Measurements from ENCODE around the gene EML6. TPM values are rescaled to one million over a fixed set of nuclear protein-coding genes. Genes with fewer than 3 reads are reported as not detected.
A peak's percentile ranks its signal among the peaks of the same experiment; 100 is the strongest.
"Not testable (repeated sequence)": the region's sequence is repeated elsewhere in the genome, so short reads cannot be mapped to it uniquely, and the experiment has no call there.

Gene EML6
- polyA plus RNA-seq (ENCODE audit: insufficient read length), result 52.3 TPM

DNA sequence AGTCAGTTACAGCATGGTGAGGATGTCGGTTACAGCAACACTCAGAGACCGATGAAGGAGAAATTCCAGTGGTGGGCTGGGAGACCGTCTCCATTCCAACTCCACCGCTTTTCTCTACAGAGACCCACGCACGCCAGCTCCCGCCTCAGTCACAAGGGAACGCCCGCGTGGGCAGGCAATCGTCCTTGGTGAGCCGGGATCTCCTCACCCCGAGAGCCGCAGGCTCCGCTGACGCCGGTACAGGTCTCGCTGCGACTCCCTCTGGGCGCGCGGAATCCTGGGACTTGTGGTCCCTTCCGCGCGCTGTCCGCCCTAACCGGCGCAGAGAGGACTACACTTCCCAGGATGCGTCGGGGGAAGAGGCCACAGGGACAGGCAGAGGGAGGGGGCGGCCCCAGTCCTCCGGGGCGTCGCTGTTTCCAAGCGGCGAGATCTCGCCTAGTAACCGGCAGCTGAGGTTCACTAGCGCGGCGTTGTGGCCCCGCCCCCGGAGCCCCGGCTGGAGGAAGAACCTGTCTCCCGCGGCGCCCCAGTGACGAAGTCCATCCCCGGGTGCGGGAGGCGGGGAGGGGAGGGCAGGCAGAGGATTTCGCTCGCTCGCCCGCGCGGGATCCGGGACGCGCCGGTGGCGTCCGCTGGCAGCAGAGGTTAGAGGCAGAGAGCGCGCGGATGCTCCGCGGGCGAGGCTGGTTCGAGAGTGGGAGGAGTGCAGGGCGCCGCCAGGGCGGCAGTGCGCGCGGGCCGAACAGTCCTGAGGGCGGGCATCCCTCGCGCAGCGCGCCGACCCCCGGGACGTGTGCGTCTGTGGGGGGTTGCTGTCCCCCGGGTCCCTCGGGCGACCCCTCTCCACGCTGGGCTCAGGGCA lies at the start of gene EML6:
Gene EML6, plus strand, starts transcription at position 532 of the 865 bp plus-strand sequence. CDS start 1,400 bp downstream, outside the sequence.
- DNase-seq, result peak; percentile 97

DNA sequence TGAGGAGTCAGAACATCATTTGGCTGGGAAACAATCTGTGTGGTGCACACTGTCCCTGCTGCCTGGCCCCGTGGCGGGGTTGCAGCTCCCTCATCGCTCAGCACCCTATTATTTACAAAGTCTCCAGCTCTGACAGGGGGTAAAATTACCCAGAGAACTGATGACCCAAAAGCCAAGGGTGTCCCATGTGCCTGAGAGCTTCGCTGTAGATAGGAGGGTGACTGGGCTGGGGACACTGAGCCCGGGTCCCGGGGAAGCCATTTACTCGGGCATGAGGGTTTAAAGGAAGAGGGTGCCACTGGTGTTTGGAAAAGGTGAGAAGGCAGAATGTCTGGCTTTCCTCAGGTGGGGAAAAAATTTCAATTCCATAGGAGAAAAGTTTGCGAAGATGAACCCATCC lies 48.2 kb upstream of the EML6 start:
- no peak for DNase-seq

DNA sequence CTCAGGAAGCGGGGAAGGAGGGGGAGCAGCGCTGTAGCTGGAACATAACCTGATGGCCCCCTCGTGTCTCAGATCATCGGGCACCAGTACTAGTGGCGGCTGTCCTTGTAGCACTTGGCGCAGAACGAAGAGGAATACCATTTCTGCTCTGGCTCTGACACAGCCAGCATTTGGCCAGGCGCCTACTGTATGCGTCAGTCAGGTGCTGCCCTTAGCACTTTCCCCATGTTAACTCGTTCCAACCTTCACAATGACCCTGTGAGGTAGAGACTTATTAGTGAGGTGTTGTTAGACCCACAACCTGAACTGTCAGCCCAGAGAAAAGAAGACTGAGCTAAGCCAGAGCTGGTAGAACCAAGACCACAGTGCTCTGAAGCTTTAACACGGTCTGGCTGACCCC lies 47.7 kb upstream of the EML6 start:
- no peak for DNase-seq

DNA sequence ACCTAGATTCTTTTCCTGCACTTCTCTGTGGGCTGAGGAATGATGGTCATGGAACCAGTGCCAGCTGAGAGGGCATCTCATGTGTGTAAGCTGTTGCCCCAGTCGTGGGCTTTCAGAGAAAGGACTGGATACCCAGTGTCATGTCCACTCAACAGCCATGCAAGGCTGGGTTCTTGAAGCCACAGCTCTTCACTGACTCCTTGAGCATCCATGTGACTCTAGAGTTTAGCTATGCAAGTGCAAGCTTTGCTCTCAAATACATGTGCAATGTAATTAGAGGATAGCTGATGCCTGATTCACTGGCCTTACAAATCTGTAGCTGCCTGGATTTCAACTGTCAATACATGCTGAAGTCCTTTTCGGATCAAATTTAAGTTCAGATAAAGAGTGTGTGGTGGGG lies 46.8 kb upstream of the EML6 start:
- DNase-seq, result no peak

DNA sequence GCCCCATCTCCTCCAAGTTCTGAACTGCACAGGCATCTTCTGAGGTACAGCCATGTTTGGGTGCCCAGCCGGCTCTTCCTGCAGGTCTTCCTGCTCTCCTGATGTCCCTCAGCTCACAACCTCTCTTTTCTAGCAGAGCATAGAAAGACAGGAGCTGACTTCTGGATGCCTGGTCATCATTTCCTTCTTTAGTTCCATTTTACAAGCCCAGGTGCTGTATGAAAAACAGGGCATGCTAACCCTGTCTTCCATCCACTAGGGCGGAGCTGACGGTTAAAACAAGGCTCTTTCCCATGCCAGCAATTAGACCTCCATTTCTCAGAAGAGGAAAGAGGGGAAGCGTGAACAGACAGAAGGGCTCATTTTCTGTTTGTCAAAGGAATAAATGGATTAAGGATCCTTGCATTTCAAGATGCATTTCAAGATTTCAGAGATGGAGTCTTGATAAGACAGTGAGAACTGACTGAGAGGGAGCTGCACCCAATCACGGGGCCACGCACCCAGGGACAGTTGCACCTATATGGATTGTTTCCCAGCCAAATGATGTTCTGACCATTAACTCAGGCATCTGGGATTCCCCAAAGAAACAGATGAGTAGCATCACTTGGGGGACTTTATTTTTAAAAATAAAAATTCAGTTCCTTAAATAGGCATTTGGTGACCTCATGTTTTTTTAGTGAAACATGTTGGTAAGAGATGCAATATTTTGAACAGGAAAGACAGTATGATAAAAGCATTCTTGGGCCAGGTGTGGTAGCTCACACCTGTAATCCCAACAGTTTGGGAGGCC lies 45.8 kb upstream of the EML6 start:
- DNase-seq, result no peak

DNA sequence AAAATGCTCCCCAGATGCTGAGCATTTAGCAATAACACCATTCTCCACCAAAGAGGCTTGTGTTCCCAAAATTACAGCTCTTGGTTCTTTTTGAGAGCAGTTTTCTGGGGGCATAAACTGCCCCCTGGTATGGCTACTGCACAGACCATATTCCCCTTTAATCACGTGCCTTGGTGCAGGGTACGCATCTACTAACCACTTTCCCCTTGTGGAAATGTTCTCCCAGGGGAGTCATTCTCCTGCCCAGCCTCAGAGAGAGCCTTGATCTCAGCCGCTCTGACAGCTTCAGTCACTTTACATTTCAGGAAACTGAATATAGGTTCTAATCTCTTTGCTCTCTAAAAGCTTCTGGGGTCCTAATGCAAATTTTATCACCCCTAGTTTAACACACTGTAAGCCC lies 44.7 kb upstream of the EML6 start:
- no peak for DNase-seq

DNA sequence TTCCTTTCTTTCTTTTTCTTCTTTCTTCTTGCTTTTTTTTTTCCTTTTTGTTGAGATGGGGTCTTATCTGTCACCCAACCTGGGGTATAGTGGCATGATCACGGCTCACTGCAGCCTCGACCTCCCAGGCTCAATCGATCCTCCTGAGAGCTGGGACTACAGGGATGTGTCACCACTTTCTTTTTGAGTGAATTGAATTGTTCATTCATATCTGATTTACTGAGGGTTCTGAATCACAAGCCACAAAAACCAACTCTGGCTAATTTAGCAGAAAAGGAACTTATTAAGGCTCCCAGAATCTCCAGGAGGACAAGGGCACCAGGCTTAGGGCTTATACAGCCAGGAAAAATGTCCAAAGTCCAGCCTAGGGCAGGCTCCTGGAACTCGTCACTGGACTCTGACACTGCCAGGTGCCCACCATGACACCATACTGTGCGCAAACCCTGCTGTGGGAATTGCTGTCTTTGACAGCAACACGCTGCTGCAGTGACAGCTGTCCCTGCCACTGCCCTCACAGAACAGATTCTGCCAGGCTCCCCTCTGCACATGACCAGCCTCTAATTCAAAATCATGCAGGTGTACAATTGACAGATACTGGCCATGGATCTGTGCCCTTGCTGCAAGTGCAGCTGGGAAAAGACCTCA lies 42.9 kb upstream of the EML6 start:
- no peak for DNase-seq

DNA sequence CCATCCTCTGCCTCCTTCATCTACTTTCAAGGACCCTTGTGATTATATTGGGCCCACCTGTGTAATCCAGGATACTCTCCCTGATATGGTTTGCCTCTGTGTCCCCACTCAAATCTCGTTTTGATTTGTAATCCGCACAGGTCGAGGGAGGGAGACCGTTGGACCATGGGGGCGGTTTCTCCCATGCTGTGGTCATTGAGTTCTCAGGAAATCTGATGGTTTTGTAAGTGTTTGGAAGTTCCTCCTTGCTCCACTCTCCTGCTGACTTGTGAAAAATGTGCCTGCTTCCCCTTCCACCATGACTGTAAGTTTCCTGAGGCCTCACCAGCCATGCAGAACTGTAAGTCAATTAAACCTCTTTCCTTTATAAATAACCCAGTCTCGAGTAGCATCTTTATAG lies 42.0 kb upstream of the EML6 start:
- DNase-seq, result no peak

DNA sequence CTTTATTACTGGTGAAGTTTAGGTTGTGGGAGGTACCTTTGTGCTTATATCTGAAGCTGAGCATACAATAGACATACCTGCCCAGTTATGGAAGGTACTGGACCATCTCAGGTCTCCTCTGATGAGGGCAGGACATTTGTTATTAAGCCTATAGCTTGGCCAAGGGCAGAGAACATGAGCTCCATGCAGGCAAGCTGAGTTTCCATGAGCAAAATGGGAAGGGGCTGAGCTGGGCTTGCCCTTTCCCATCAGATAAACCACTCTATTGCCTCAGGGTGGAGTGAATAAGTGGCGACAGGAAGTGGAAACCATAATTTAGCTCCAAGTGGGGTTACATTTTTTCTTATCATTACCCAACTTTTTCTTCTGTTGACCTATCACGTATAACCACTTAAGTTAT lies 39.9 kb upstream of the EML6 start:
- DNase-seq, result no peak

DNA sequence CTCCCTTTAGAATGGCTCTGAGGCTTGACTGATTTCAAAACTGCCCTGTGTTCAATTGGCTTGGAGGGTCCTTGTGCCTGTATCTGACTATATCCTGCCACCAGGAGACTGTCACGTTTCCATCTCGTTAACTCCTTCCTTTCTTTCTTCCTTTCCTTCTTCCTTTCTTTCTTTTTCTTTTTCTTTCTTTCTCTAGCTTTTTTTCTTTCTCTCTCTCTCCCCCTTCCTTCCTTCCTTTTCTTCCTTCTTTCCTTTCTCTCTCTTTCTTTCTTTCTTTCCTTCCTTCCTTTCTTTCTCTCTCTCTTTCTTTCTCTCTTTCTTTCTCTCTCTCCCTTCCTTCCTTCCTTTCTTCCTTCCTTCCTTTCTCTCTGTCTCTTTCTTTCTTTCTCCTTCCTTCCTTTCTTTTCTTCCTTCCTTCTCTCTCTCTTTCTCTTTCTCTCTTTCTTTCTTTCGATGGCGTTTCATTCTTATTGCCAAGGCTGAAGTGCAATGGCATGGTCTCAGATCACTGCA lies 38.1 kb upstream of the EML6 start:
- DNase-seq, result no peak

DNA sequence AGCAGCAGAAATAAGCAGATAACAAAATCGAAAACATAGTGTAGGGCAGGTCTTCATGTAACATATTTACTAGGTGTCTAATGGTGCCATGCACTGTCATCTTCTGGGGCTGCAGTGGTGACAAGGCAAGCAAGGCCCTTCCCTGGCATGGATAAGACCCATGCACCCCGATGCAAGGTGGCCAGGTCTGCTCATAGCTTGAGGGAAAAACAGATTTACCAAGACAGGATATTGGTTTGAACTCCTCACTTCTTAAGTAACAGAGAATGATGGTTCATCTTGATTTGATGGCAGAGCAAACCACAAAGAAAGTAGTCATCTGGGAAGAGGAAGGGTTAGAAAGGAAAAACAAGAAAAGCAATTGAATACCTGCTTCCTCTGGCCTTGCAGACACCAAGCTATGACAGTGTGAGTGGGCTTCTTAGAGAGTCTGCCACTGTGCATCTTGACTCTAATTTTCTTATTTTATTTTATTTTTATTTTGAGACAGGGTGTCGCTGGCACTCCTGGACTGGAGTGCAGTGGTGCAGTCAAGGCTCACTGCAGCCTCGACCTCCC lies 35.8 kb upstream of the EML6 start:
- no peak for DNase-seq

DNA sequence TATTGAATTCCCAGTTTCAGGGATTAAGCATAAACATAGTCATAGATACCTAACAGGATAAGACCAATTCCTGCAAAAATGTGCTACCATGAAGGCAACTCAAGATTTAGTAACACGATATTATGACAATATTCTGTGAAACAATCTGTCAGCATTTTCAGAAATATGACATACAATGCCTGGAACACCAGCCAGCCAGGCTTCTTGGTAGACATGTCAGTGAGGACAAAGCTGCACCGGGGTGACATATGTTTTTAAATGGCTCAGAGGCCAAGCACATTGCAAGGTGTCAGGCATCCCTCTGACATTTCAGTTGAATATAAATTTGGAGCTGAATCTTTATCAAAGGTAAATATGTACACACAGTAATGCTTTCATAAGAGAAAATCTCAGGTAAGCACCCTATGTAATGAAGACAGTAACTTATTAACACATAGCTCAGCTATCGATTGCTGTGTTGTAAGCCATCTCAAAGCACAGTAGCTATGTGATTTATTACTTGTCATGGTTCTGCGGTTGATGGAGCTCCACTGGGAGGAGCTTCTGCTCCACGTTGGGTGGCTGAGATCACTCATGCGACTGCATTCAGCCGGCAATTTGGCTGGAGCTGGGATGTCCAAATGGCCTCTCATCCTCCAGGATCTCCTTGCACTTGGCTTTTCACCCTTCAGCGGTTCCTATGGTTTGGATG lies 31.9 kb upstream of the EML6 start:
- DNase-seq, result no peak

DNA sequence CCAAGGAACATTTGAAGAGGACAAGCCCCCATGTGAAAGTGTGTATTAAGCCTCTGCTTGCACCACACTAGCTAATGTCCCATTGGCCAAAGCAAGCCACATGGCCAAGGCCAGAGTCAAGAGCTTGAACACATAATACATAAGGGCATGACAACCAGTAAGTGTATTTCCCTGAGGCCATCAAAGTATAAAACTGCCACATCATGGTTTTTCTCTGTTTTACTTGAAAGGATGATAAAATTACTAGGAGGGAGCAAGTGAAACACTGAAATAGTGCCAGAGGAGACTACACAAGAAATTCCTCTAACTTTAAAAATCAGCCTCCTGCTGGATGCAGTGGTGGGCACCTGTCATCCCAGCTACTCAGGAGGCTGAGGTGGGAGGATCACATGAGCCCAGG lies 30.9 kb upstream of the EML6 start:
- no peak for DNase-seq

DNA sequence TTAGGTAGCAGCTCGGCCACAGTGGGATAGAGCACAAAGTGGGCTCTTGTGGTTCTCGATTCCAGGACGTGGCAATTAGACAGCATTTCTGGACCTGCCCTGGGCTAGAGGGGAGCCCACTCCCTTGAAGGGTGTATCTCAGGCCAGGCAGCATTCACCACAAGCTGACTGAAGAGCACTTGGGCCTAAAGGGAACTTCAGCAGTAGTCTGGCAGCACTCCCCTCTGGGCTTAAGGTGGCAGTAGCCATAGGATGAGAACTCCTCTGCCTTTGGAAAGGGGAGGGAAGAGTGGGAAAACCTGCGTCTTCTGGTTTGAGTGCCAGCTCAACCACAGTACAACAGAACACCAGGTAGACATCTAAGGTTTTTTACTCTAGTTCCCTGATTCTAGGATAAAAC lies 28.1 kb upstream of the EML6 start:
- DNase-seq, result no peak

DNA sequence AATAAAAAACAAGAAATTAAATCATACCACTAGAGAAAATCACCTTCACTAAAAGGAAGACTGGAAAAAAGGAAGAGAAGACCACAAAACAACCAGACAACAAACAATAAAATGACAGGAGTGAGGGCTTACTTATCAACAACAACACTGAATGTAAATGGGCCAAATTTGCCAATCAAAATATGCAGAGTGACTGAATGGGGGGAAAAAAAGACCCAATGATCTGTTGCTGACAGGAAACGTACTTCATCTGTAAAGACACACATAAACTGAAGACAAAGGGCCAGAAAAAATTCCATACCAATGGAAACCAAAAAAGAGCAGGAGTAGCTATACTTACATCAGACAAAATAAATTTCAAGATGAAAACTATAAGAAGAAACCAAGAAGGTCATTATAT lies 25.5 kb upstream of the EML6 start:
- no peak for DNase-seq

DNA sequence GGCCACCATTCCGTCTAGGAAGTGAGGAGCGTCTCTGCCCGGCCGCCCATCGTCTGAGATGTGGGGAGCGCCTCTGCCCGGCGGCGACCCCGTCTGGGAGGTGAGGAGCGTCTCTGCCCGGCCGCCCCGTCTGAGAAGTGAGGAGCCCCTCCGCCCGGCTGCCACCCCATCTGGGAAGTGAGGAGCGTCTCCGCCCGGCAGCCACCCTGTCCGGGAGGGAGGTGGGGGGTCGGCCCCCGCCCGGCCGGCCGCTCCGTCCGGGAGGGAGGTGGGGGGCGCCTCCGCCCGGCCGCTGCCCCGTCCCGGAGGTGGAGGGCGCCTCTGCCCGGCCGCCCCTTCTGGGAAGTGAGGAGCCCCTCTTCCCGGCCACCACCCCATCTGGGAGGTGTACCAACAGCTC lies 24.5 kb upstream of the EML6 start:
- DNase-seq, result not testable (repeated sequence)

DNA sequence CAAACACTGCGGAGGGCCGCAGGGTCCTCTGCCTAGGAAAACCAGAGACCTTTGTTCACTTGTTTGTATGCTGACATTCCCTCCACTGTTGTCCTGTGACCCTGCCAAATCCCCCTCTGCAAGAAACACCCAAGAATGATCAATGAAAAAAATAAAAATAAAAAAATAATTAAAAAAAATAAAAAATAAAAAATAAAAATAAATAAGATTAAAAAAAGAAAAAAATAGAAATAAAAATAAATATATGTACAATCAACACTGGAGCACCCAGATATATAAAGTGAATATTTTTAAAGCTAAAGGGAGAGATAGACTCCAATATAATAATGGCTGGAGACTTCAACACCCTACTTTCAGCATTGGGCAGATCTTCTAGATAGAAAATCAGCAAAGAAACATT lies 23.8 kb upstream of the EML6 start:
- DNase-seq, result no peak

DNA sequence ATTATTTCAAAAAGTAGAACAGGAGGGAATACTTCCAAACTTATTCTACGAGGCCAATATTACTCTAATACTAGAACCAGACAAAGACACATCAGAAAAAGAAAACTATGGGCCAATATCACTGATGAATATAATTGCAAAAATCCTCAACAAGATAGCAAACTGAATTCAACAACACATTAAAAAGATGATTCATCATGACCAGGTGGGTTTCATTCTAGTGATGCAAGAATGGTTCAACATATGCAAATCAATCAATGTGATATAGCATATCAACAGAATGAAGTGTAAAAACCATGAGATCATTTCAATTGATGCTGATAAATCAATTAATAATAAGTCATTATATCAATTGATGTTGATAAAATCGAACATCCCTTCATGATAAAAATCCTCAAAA lies 22.4 kb upstream of the EML6 start:
- no peak for DNase-seq

DNA sequence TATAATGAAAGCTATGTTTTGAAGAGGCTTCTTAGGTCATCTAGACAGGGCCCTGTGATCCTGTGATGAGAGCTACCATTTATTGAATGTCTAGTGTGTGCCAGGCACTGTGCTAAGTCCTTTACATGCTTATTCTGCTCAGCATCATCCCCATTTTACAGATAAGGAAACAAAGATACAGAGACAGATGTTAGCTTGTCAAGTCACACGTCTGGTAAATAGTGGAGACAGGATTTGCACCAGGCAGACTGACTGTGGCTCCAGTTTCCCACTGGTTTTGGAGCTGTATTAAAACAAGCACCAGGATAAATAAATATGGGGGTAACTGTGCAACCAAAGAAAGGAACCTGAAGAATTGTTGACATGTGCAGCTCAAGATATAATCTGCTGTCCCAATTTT lies 19.2 kb upstream of the EML6 start:
- no peak for DNase-seq

DNA sequence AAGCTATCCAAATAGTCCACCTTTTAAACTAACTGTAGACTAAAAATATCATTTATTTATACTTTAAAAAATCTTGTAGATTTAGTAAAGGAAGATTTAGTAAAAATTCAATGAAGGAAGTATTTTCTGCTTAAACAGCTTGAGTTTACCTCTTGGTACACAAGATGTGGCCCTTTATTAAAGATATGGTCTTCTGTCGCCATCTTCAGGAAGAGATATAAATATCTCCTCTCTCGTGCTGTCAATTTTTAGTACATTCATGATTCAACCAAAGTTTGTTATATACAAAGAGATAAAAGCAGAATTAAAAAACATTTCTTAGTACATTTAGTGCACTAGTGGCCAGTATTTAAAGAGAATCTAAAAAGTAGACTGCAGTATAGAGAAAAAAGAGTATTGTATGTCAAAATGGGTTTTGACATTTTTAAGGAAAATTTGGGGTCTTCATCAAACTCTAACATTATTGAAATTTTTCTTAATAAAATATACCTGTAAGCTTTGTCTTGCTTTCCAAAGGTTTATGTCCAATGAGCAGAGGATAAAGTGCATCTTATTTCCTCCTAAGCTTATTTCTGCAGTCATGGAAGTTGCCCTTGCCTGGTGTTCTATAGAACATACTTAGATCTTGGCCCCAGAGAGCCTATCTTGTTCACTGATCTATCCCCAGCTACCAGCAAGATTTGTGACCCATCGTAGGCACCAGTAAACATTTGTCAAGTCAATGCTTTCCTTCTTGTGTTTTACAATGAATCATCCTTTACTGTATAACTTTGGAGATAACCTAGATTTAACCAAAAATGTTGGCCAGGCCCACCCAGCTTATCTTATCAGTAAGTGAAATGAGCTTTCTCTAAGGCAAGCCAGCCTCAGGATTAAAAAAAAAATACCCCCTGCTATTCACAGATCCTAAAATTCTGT lies 18.5 kb upstream of the EML6 start:
- DNase-seq, result peak; percentile 62

DNA sequence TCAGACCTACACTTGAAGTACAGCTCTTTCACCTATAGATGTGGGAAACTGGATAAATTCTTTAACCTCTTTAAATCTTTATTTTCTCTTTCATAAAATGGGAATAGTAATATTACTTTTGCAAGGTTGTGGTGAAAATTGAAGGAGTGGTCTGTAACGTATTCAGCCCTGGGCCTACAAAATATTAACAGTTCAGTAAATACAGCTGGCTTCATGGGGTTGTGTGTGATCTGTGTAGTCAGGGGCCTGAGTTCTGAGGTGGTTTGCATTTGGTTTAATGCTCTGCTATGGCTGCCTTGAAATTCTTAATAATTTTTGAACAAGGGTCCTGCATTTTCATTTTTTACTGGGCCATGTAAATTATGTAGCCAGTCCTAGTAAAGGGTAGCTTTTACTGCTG lies 16.8 kb upstream of the EML6 start:
- DNase-seq, result no peak

All from hindlimb muscle (tissue), 1 donor.